ENCODE results near the gene UNC5B.

Gene UNC5B

GRCh38 chr10:71212318-71213126, at the start of gene UNC5B:
Gene UNC5B (plus strand): TSS chr10:71212570. CDS start chr10:71212986, 416 bp downstream.
- peak; percentile 88 for DNase-seq (ENCODE audit: low spot score)

GRCh38 chr10:71173466-71173865, 38.9 kb upstream of the UNC5B start:
- no peak for DNase-seq (ENCODE audit: low spot score)

- DNase-seq (ENCODE audit: low spot score), result no peak
Measured at GRCh38 chr10:71176661-71177060, 35.7 kb upstream of the UNC5B start.

GRCh38 chr10:71177651-71178199, 34.6 kb upstream of the UNC5B start:
- no peak for DNase-seq (ENCODE audit: low spot score)

GRCh38 chr10:71178880-71179279, 33.5 kb upstream of the UNC5B start:
- DNase-seq (ENCODE audit: low spot score), result no peak

- no peak for DNase-seq (ENCODE audit: low spot score)
Measured at GRCh38 chr10:71179382-71179781, 33.0 kb upstream of the UNC5B start.

- no peak for DNase-seq (ENCODE audit: low spot score)
Measured at GRCh38 chr10:71184421-71184820, 27.9 kb upstream of the UNC5B start.

GRCh38 chr10:71185209-71185608, 27.2 kb upstream of the UNC5B start:
- no peak for DNase-seq (ENCODE audit: low spot score)

- no peak for DNase-seq (ENCODE audit: low spot score)
Measured at GRCh38 chr10:71187197-71187596, 25.2 kb upstream of the UNC5B start.

GRCh38 chr10:71187600-71187999, 24.8 kb upstream of the UNC5B start:
- no peak for DNase-seq (ENCODE audit: low spot score)

GRCh38 chr10:71188201-71188600, 24.2 kb upstream of the UNC5B start:
- no peak for DNase-seq (ENCODE audit: low spot score)

- no peak for DNase-seq (ENCODE audit: low spot score)
Measured at GRCh38 chr10:71191019-71191418, 21.4 kb upstream of the UNC5B start.

- DNase-seq (ENCODE audit: low spot score), result no peak
Measured at GRCh38 chr10:71191551-71192076, 20.8 kb upstream of the UNC5B start.

GRCh38 chr10:71193516-71193915, 18.9 kb upstream of the UNC5B start:
- DNase-seq (ENCODE audit: low spot score), result no peak

GRCh38 chr10:71197955-71198354, 14.4 kb upstream of the UNC5B start:
- DNase-seq (ENCODE audit: low spot score), result no peak

GRCh38 chr10:71201849-71202248, 10.5 kb upstream of the UNC5B start:
- no peak for DNase-seq (ENCODE audit: low spot score)

- no peak for DNase-seq (ENCODE audit: low spot score)
Measured at GRCh38 chr10:71202314-71202713, 10.1 kb upstream of the UNC5B start.

GRCh38 chr10:71203124-71203523, 9.2 kb upstream of the UNC5B start:
- DNase-seq (ENCODE audit: low spot score), result no peak

GRCh38 chr10:71203716-71204115, 8.7 kb upstream of the UNC5B start:
- no peak for DNase-seq (ENCODE audit: low spot score)

- DNase-seq (ENCODE audit: low spot score), result no peak
Measured at GRCh38 chr10:71204746-71205145, 7.6 kb upstream of the UNC5B start.

- DNase-seq (ENCODE audit: low spot score), result no peak
Measured at GRCh38 chr10:71205468-71205867, 6.9 kb upstream of the UNC5B start.

- no peak for DNase-seq (ENCODE audit: low spot score)
Measured at GRCh38 chr10:71206911-71207310, 5.5 kb upstream of the UNC5B start.

- DNase-seq (ENCODE audit: low spot score), result no peak
Measured at GRCh38 chr10:71207578-71207977, 4.8 kb upstream of the UNC5B start.

GRCh38 chr10:71209352-71209715, 3.0 kb upstream of the UNC5B start:
- DNase-seq (ENCODE audit: low spot score), result no peak

Measured in D341Med (cell line).